Fibroblast of mammary gland (primary cell): Measurements from ENCODE around the gene TEX52.
"Not testable (repeated sequence)": the region's sequence is repeated elsewhere in the genome, so short reads cannot be mapped to it uniquely, and the experiment has no call there.

Experiments
- DNase-seq: peaks from one replicate; pipeline ENCODE4 v3.0.0-alpha.2; 2010; ENCODE audit warnings: low read depth
- H3K4me3 ChIP-seq: 2 replicates; pipeline ENCODE4 v1.5.1; 2011; ENCODE audit warnings: low read depth, mild to moderate bottlenecking, low read length, moderate library complexity; ENCODE audit not compliant: control insufficient read depth
- TF ChIP-seq, protein P1 (sequence below): conservative IDR thresholded peaks from 2 replicates; pipeline ENCODE4 v1.5.1; 2011; ENCODE audit warnings: low read depth, low read length, inconsistent platforms; ENCODE audit not compliant: control insufficient read depth, insufficient read depth

Gene TEX52

DNA sequence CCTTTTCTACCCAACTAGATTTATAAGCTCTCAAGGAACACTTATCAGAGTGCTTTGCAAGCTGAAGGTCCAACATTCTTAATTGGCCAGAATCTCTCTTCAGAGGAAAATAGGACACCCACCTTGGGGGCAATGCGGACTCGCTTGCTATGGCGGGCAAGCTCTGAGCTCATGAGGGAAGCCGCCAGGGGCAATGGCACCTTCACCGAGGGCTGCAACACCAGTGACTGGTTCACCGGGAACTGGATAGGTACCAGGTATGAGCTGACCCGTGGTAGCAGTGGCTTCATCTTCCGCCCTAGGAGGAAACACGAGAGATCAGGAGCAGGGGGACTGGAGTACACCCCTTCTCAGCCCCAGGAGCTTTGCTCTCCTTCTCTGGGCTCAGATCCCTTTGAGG, 7.4 kb upstream of the TEX52 start:
- H3K4me3 ChIP-seq = no peak overlapping the region
- TF ChIP-seq, protein P1, sequence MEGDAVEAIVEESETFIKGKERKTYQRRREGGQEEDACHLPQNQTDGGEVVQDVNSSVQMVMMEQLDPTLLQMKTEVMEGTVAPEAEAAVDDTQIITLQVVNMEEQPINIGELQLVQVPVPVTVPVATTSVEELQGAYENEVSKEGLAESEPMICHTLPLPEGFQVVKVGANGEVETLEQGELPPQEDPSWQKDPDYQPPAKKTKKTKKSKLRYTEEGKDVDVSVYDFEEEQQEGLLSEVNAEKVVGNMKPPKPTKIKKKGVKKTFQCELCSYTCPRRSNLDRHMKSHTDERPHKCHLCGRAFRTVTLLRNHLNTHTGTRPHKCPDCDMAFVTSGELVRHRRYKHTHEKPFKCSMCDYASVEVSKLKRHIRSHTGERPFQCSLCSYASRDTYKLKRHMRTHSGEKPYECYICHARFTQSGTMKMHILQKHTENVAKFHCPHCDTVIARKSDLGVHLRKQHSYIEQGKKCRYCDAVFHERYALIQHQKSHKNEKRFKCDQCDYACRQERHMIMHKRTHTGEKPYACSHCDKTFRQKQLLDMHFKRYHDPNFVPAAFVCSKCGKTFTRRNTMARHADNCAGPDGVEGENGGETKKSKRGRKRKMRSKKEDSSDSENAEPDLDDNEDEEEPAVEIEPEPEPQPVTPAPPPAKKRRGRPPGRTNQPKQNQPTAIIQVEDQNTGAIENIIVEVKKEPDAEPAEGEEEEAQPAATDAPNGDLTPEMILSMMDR = no peak
- no peak for DNase-seq

DNA sequence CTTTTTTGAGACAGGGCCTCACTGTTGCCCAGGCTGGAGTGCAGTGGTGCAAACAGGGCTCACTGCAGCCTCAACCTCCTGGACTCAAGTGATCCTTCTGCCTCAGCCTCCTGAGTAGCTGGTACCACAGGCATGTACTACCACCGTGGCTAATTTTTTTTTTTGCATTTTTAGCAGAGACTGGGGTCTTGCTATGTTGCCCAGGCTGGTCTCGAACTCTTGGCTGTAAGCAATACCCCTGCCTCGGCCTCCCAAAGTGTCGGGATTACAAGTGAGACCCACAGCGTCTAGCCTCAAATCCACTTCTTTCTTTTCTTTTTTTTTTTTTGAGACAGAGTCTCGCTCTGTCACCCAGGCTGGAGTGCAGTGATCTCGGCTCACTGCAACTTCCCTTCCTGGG, 6.6 kb upstream of the TEX52 start:
- DNase-seq, H3K4me3 ChIP-seq: not testable (repeated sequence)

DNA sequence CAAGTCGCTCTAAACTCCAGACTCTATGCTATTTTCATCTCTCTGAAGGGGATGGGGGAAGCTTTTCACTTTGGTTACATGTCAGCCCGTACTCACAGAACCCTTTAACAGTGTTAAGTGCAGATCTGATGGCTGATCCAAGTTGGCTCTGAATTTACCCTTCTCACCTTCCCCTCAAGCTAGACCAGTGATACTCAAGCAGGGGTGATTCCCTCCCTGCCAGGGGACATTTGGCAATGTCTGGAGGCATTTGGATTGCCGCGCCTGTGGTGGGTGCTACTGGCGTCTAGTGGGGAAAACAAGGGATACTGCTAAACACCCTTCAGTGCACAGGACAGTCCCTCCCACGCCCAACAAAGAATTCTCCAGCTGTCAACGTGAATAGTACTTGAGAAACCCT, 6.0 kb upstream of the TEX52 start:
- DNase-seq = no peak
- H3K4me3 ChIP-seq = no peak overlapping the region
- TF ChIP-seq, protein P1 = no peak

- TF ChIP-seq, protein P1 = no peak
These were observed 3.3 kb upstream of the TEX52 start for GRCh38 chr12:2860170-2860569.

DNA sequence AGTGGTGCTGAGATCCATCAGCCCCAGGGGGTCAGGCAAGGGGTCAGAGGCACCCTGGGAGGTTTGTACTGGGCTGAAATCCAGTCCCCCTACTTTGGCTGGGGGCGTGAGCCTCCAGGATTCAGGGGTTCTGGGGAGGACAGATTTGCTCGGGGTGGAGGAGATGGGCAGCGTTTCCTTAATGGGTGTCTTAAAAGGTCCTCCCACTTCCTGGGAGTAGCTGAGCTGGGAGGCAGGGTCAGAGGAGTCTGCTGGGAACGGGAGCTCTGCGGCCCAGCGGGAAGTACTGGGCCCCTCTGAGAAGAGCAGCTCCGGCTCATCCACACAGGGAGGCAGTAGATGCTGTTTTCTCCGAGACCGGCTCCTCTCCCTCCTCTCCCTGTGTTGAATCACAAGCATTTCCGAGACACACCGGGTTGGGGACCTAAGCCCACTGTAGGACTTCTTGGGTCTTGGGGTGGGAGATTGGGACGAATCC, 2.1 kb upstream of the TEX52 start:
- TF ChIP-seq, protein P1 = no peak
- no peak for DNase-seq
- H3K4me3 ChIP-seq = no peak overlapping the region

More at GRCh38 chr12:2860170-2860569, 3.3 kb upstream of the TEX52 start:
- H3K4me3 ChIP-seq = no peak overlapping the region
- DNase-seq = no peak

DNA sequence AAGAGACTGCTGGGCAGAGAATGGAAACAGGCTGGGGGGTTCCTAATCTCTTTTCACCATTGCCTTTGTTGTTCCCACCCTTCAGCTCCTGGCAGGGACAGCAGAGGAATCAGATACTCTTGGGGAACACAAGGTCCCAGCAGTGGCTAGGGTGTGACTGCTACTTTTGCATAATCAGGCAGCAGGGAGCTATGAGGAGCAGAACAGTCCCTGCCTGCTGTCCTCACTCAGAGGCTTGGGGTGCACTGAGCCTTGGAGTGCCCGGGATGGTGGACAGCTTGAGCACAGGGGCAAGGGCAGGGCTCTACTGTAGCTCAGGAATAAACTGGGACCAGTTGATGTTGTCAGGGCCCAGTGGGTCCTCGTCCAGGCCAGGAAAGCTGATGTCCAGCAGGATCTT, 1.5 kb upstream of the TEX52 start:
- no peak overlapping the region for H3K4me3 ChIP-seq
- TF ChIP-seq, protein P1 = no peak
- no peak for DNase-seq

- TF ChIP-seq, protein P1 = no peak
- no peak for DNase-seq
- no peak overlapping the region for H3K4me3 ChIP-seq
These were observed 737 bp upstream of the TEX52 start for GRCh38 chr12:2857576-2857975.

DNA sequence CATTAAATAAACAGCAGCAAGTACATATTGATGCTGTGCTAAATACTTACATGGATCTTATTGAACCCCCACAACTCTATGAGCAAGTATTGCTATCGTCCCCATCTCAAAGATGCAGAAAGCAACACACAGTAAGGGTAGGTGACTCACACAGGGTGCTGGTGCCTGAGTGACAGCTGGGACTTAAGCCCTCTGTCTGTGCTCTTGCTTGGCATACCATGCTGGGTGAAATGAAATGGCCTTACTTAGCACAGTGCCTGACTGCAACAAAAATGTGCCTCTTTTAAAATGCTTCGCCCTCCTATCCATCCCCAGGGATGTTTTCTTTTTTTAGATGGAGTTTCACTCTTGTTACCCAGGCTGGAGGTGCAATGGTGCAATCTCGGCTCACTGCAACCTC, 788 bp downstream of the TEX52 start:
- no peak overlapping the region for H3K4me3 ChIP-seq
- TF ChIP-seq, protein P1 = no peak
- no peak for DNase-seq
